HuH-7 (cell line): ENCODE results near the gene C19orf47.

ENCODE experiments used
- DNase-seq: peaks from one replicate; pipeline ENCODE4 v3.0.0; 2011; ENCODE audit warnings: low spot score

C19orf47 gene

GRCh38 chr19:40348125-40348913, at the start of gene C19orf47, which contains the start of gene PLD3:
Gene C19orf47 (minus strand): TSS chr19:40348397. CDS start chr19:40341857, 6,540 bp downstream.
Gene PLD3 (plus strand): TSS chr19:40348695. CDS start chr19:40366484, 17,789 bp downstream.
- DNase-seq: peak; percentile 100

GRCh38 chr19:40397568-40397906, 49.3 kb upstream of the C19orf47 start:
- DNase-seq: no peak

GRCh38 chr19:40396886-40397567, 48.8 kb upstream of the C19orf47 start:
- no peak for DNase-seq

GRCh38 chr19:40395956-40396355, 47.8 kb upstream of the C19orf47 start:
- no peak for DNase-seq

GRCh38 chr19:40394816-40395210, 46.6 kb upstream of the C19orf47 start:
- no peak for DNase-seq

- DNase-seq: no peak
Observed at GRCh38 chr19:40393894-40394815, 46.0 kb upstream of the C19orf47 start.

- DNase-seq: no peak
Observed at GRCh38 chr19:40392894-40393517, 44.8 kb upstream of the C19orf47 start.

GRCh38 chr19:40392123-40392522, 43.9 kb upstream of the C19orf47 start:
- no peak for DNase-seq

- no peak for DNase-seq
Observed at GRCh38 chr19:40390084-40390742, 42.0 kb upstream of the C19orf47 start, which contains the start of gene HIPK4. Gene HIPK4 (minus strand): TSS chr19:40390181. CDS start chr19:40389902, 279 bp downstream.

GRCh38 chr19:40389404-40390083, 41.3 kb upstream of the C19orf47 start:
- no peak for DNase-seq

- no peak for DNase-seq
Observed at GRCh38 chr19:40388481-40388880, 40.3 kb upstream of the C19orf47 start.

- DNase-seq: no peak
Observed at GRCh38 chr19:40387155-40387554, 39.0 kb upstream of the C19orf47 start.

- no peak for DNase-seq
Observed at GRCh38 chr19:40383668-40384248, 35.6 kb upstream of the C19orf47 start.

GRCh38 chr19:40381321-40381720, 33.1 kb upstream of the C19orf47 start:
- peak; percentile 55 for DNase-seq

GRCh38 chr19:40380199-40381037, 32.2 kb upstream of the C19orf47 start:
- DNase-seq: no peak

GRCh38 chr19:40379446-40380198, 31.4 kb upstream of the C19orf47 start:
- no peak for DNase-seq

GRCh38 chr19:40378509-40378908, 30.3 kb upstream of the C19orf47 start:
- DNase-seq: no peak

GRCh38 chr19:40377876-40378385, 29.7 kb upstream of the C19orf47 start:
- DNase-seq: no peak
